ENCODE results near the gene SLC20A1.
A peak's percentile ranks its signal among the peaks of the same experiment; 100 is the strongest.

Gene SLC20A1

DNA sequence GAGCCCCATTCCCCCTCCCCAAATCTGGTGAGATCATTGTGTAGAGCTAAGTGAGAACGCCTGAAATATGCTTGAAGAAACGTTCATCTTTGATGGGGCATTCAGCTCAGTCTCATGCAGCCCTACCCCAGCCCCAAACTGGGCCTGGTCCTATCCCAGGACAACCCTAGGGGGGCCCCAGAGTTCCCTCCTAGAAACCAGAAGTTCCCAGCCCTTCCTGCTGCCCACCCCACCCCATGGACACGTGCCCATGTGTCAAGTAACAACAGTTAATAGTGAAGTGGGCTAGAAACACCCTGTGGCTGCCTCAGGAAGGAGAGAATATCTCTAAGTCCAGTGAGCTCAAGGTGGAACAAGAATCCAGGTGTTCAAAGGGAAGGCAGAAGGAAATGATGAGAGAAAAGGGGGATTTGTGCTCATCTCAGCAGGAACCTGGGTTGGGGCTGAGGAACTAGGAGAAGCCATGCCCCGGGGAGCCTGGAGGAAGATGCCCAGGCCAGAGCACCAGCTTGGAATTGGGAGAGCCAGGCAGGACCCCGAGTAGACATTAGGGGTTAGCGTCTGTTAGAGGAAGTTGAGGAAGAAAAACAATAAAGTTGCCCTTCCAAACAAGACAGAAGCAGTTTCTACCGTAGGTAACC lies 20.1 kb upstream of the SLC20A1 start:
- no peak for DNase-seq

DNA sequence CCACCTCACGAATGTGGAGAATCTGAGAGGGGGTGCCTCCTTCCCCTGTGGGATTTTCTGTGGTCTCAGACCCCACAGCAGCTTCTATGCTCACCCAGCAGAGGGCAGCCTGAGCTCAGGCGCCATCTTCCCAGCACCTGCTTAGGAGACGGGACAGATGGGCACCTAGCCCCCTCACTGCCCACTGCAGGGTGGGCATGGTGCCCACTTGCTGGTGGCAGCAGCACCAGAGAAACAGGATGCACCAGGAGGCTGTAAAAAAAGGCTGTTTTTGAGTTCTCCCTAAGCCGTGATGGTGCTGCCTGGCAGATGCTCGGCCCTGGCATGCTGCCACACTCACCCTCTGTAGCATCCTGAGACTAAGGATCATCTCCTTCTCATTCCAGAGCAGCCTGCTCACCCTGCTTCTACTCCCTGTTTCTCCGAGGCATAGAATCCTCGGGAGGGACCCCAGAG lies 19.1 kb upstream of the SLC20A1 start:
- DNase-seq: peak; percentile 63

DNA sequence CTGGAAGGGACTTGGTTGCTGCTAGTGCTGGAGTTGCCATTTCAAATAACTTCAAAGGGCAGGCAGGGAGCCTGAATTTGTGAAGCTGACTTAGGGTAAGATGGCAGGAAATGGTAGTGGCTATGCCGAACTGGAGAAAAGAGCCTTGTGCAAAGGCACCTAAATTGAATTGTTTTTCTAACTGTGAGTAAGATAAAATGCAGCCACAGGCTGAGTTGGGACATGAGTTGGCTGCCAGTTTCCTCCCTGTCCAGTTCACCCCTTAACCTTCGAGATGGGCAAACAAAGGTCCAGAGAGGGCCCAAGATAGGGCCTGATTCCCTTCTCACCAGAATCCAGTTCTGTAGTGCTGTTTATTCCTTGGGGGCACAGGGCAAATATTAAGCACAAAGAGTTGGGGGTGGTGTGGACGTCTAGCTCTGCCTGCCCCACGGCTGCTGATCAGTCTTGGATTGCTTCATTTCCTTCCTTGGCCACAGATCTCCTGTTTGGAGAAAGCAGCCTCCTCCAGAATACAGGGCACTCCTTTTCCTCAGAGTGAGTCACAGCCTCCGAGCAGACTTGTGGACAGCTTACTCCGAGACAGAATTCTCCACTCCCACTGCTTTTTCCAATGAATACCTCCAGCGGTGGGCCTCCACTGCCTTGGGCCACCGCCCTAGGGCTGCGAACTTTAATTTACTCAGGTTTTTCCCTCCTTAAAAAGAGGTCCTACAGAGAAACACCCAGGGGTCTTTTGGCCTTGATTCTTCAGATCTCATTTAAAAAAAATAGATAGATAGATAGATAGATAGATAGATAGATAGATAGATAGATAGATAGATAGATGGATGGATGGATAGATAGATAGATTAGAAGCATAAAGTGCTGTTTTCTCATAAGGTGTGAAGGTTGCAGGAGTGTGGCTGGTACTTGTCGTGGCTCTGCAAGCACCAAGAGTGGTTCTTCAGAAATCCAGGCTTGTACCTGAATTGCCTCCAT lies 18.4 kb upstream of the SLC20A1 start:
- DNase-seq: no peak

DNA sequence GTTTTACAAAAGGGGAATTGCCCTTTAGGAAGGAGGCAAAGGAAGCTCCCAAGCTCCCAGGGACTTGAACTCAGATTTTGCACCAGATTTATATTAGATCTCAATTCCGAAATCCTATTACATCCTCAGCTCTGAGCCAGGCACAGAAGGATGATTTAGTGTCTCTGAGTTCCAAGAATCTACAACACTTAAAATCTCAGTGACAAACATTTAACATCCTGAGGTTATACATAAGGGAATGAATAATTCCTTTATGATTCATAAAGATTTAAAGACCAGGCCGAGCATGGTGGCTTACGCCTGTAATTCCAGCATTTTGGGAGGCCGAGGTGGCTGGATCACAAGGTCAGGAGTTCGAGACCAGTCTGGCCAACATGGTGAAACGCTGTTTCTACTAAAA lies 16.5 kb upstream of the SLC20A1 start:
- no peak for DNase-seq

DNA sequence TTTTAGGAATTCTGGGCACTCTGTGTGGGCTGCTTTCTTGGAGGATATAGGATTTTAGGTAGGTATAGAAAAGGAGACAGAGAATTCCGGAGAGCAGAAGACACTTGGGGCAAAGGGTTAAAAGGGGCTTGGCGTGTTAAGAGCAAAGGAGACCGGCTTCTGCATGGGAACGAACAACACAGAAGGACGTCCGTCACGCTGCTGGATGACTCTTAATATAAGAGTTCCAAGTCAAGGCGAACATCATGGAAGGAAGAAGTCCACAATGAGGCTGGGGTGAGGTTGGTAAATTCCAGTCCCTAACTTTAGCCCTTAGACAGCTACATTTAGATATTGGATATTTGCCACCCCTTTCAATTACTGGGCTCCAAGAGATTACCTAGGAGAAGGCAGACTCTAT lies 15.9 kb upstream of the SLC20A1 start:
- DNase-seq: no peak

DNA sequence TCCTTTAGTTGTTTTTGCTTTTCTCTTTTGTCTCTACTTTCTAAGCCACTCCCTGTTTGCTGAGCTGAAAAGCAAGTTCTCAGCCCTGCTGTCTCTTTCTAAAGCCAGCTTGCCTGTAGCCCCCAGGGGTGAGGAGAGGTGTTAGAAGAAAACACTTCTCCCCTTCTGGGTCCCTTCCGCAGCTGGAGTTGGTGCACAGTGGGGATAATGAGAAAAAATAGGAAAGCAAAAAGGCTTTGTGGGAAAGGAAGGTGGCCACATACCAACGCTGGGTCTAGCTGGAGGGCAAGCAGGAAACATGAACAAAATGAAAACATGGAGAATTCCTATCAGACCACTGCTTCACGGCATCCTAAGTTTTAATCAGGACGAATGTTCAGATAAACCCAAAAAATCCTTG lies 15.5 kb upstream of the SLC20A1 start:
- no peak for DNase-seq

DNA sequence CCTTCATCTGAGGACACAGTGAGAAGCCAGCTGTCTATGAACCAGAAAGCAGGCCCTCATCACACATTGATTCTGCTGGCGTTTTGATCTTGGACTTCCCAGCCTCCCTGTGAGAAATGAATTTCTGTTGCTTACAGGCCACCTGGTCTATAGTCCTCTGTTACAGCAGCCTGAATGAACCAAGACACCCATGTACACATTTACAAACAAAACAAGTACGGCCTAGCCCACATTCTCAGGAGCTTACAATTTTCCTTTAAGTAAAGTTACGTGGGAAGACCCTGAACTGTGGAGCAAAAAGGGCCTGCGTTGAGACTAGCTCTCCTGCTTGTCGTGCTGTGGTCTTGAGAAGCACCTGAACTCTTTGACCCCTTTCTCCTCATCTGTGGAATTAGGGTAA lies 12.0 kb upstream of the SLC20A1 start:
- no peak for DNase-seq

DNA sequence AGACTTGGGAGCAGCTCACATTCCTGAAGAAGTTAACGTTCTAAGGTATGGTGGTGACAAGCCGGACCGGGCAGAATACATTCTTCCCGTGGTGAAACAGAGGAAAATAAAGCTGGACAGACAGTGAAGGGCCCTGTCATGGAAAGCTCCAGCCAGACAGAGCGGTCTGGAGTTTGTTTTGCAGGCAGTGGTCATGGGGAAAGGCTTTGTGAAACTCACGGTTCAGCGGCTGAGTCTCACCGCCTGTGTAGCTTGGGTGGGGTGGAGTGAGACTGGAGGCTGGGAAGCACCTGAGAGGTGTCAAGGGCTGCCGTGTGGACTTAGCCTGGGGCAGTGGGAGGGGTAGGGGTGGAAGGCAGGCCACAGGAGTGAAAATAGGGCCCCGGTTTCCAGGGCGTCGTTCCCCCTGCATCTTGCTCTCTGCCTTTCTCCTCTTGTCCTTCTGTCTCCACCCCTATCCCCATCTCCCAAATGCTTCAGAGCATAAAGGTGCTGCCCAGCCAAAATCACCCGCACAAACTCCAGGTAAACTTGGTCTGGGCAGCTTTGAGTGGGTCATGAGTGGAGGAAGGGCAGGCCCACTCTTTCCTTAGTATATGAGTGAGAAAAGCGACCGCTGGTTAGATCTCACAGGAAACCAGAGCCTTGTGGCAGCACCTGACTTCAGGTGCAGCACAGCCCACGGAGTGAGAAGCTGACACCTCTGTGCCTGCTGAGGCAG lies 11.4 kb upstream of the SLC20A1 start:
- no peak for DNase-seq

DNA sequence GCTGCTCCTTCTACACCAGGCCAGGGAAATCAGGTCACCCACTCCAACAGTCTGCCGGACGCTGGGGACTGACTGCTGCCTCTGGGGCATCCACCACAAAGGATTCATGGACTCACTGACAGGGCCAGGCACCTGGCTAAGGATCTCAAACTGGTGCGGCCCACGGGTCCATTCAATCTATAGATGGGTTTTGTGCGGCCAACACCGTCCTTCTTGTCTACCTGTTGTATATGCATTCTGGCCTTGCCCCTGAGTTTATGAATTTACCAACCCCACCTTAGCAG lies 10.9 kb upstream of the SLC20A1 start:
- no peak for DNase-seq

DNA sequence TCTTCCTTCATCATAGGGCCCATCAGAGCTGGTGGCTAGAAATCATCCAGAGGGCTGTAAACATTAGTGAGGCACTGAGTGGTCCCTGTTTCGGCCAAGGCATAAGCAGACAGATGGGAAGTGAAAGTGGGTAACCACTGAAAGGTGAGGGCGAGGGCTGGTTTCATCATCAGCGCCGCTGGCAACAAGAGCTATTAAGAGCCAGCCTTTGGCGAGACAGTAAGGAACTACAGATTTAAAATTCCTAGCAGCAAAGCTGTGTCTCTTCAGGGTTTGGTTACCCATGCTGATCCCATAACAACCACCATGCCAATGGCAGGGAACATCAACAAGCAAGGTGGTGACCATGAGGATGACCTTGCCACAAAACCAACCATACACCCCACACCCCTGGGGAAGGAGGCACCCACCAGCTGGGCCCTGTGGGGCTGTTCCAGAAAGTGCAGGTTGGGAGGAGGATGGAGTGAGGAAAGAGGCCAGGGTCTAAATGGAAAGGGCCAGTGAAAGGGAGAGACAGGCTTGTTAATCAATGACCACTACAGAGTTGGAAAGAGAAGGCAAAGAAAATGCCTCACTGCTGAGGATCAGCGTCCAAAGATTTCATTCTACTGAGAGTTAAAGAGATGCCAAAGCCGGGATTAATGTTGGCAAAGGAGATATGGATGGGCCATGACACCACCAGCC lies 9.0 kb upstream of the SLC20A1 start:
- no peak for DNase-seq

DNA sequence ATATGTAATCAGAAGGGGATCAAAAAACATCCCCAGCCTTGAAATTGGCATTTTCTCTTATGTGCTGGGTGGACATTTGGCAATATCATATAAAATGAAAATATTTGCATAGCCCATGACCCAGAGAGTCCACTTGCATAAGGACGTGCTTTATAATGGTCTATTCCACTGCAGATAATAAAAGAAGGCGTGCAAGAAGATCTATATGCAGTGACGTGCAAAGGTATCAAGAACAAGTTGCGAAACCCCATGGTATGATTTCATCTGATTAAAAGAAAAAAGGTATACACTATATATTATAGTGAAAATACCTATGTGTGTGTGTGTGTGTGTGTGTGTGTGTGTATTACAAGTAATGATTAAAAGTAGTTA lies 8.5 kb upstream of the SLC20A1 start:
- DNase-seq: no peak

DNA sequence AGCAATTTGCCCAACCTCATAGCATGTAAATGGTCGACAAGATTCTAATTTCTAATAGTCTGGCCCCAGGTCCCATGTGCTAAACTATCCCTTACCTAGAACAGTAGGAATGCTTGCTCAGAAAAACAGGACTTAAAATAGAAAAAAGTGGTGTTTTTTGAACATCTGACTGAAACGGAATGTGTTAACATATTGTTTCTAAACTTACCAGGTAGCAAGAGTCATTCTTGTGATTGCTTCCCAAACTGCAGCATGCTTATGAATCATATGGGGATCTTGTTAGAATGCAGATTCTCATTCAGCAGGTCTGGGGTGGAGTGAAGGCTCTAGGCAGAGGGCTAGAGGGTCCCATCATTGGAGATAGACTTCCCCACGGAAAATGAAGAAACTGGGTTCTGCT lies 5.8 kb upstream of the SLC20A1 start:
- no peak for DNase-seq

DNA sequence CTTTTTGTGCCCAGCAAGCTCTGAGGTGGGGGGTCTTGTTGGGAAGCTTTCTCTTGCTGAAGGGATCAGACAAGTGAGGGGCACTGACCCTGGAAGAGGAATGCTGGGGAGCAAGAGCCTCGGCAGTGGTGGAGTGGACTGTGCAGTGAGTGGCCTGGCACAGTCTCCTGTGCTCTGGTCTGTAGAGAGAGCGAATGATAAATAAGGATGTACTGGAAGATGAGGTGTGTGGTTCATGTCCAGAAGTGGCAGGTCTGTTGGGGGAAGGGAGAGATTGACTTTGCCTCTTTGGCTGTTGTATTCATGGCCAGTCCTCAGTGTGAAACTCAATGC lies 5.3 kb upstream of the SLC20A1 start:
- DNase-seq: no peak

DNA sequence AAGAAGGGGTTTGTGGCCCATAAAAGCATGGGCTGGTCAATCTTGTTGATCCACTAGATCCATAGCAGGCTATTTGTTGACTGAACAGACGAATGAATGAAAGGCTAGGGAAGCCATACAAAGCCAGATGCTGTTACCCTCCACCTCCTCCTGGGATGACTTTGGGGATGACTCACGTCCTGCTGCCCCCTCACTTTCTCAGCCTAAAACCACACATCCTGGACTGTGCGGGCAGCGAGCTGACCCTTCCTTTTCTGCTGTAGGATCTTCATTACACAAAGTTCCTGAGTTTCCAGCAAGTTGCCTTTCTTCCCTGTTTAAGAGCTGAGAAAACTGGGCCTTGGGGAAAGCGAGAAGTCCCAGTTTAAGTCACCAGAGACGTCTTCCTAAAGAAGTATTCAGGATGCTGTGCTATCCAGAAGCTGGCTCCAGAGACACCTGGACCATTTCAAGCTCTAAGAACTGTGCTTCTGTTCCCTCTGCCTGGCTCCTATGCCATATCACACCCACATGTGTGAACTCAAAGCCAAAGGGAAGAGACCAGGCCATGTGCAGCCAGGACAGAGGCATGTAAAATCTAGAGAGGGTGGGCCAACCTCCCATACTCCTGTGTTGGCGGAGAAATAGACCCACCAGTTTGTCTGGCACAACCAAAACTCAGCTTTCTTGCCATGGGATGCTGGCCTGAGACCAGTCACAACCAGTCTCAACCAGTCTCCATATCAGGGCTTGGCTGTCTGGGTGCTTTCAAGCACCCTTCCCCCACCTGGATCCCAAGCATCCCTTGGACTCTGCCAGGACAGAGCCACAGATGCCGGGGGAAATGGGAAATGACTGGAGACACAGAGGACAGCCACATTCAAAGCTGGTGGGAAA lies 4.7 kb upstream of the SLC20A1 start:
- DNase-seq: no peak

DNA sequence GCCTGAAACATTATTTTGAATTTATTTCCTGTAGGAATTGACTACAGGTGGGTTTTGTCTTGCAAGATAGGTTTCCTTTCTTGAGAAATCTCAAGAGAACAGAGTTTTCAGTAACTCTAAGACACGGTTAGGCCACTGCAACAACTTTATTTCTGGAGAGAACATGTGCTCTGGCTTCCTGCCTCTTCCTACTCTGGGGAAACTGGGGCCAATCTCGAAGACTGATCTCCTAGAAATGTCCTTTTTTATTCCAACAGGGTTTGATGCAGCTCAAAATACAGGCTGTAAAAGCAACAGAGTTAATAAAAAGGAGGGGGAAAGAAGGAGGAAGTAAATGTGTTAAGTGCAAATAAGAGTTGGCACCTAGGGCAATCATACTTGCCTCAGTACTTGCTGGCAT lies 4.0 kb upstream of the SLC20A1 start:
- DNase-seq: no peak

DNA sequence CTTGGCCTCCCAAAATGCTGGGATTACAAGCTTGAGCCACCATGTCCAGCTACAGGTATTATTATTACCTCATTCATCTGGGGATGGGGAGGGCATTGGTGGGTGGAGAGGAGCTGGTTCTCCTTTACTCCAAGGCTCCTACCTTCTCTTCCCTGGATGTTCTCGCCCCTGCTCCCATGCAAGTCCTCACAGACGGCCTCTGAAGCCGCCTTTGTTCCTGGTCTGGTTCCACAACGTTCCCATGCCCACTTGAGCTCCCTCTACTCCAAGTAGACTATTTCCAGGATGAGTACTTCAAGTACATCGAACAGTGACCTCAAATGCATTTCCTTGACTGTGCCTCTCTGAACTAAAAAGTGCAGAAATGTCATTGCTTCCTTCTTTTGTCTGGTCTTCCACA lies 3.2 kb upstream of the SLC20A1 start:
- no peak for DNase-seq

DNA sequence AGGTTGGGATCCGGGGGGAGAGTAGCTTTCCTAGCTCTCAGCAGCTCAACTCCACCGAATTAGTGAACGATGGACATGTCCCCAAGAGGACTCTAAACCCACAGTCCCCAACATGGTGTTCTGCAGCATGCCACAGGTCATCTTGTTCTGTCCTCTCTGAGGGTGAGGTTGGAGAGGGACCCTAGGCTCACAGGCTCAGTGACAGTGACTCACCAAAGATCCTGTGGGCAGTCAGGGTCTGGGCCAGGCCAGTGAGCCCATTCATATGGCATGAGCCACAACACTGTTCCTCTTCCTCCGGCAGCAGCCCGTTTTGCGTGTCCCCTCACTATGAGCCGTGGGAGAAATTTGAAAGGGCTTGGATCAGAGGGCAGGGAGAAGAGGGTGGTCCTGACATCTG lies 2.8 kb upstream of the SLC20A1 start:
- DNase-seq: no peak

DNA sequence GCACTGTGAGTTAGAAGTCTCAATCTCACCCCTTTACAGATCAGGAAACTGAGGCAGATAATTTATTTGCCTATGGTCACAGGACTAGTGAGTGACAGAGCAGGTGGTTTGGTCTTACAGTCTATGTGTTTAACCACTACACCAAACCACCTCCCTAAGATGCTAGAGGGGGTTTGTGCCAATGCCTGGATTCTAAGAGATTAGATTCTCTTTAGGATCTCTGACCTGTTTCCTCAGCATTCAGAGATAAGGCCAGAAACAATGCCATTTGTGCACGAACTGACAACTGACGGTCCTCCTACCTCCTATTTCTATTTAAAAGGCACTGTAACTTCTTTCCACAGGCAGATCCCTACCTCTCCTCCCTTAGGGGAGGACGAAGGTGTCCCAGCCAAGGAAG lies 2.3 kb upstream of the SLC20A1 start:
- DNase-seq: no peak

DNA sequence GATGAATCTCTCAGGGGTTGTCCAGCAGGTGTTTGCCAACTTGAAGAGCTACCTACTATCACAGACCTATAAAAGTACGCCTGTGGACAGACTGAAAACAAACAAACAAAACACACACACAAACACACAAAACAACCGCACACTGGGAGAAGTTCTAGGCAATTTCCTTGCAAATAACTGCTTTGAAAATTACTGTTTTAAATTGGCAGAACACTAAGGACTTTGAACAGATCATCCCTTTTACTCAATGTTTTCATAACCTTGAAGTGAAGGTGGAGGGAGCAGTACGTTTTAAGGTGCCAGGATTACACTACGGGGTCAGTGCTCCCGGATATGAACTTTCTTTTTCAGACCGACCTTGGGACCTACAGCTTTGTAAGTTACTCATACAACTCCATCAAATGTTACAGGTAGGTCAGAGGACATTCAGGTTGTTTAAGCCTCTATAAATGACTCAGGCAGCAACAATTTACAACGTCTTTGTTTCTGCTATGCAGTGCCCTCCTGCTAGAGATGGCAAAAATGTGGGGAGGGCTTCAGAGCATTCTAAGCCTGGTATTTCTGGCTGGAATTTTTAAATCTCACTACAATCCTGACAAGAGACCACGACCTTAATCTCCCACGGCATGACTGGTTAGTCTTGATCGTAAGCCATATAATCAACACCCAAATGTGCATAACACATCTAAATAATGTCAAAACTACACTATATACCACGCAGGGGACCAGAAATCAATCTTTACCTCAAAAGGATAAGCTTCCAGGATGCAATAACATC lies 1.4 kb upstream of the SLC20A1 start:
- DNase-seq: peak; percentile 46

DNA sequence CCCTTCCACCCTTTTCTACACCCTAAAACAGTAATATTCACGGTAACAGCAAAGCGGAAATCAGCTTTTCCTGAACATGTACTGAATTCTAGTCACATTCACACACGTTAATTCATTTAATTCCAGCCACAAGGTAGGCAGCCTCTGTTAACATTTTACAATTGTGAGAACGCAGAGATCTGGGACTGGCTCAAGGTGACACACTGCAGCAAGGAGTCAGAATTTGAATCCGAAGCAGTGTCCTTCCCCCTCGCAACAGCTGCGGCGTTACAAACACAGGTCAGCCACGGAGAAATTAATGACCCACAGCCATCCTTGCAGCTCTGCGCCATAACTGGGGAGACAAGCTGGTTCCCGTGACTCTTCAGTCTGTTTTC lies 818 bp upstream of the SLC20A1 start:
- no peak for DNase-seq

DNA sequence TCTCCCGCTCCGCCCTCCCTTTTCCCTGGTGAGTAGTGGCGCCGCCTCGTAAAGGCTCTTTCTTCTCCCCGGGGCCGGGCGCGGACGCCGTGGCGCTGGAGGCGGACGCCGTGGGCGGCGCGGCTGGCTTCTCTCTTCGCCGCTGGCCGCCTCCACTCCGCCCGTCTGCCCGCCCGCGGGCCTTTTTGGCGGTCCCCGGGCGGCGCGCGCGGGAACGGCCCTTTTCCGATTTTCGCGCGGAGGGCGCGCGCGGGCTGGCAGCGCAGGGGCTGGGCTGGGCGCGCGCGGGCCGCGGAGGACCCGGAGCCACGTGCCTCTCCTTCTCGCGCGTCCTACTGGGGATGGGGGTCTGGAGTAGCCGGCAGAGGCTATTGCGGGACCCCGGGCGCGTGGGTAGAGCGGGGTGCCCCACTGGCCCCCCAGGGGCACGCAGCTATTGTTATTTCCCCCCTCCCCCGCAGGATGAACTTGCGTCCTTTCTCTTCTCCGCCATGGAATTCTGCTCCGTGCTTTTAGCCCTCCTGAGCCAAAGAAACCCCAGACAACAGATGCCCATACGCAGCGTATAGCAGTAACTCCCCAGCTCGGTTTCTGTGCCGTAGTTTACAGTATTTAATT lies 472 bp downstream of the SLC20A1 start:
- peak; percentile 87 for DNase-seq
